HL-60 (cell line): ENCODE results near the gene TIMP2.
"Not testable (repeated sequence)": the region's sequence is repeated elsewhere in the genome, so short reads cannot be mapped to it uniquely, and the experiment has no call there.

Experiments used
- GABPA ChIP-seq: IDR thresholded peaks from 2 replicates; pipeline ENCODE4 v1.6.1; 2012; ENCODE audit warnings: low read depth
- POLR2AphosphoS5 ChIP-seq: IDR thresholded peaks from 2 replicates; pipeline ENCODE4 v1.6.1; 2012; ENCODE audit warnings: low read depth
- TF ChIP-seq, protein P1 (sequence below): IDR thresholded peaks from one replicate; pipeline ENCODE4 v1.5.1; 2011; ENCODE audit warnings: low read length, control low read depth, inconsistent platforms; ENCODE audit not compliant: insufficient read depth

GRCh38 chr17:78876954-78877517 is 48.2 kb downstream of the TIMP2 start:
- TF ChIP-seq, protein P1, sequence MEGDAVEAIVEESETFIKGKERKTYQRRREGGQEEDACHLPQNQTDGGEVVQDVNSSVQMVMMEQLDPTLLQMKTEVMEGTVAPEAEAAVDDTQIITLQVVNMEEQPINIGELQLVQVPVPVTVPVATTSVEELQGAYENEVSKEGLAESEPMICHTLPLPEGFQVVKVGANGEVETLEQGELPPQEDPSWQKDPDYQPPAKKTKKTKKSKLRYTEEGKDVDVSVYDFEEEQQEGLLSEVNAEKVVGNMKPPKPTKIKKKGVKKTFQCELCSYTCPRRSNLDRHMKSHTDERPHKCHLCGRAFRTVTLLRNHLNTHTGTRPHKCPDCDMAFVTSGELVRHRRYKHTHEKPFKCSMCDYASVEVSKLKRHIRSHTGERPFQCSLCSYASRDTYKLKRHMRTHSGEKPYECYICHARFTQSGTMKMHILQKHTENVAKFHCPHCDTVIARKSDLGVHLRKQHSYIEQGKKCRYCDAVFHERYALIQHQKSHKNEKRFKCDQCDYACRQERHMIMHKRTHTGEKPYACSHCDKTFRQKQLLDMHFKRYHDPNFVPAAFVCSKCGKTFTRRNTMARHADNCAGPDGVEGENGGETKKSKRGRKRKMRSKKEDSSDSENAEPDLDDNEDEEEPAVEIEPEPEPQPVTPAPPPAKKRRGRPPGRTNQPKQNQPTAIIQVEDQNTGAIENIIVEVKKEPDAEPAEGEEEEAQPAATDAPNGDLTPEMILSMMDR = not testable (repeated sequence)
- TF ChIP-seq POLR2AphosphoS5, GABPA: not testable (repeated sequence)
